ENCODE measurements around the gene GRB10.

The GRB10 gene

GRCh38 chr7:50665403-50666123 is 117.1 kb downstream of the GRB10 start:
- DNase-seq, result peak; percentile 47

GRCh38 chr7:50664937-50665336 is 117.8 kb downstream of the GRB10 start:
- DNase-seq, result no peak

DNA sequence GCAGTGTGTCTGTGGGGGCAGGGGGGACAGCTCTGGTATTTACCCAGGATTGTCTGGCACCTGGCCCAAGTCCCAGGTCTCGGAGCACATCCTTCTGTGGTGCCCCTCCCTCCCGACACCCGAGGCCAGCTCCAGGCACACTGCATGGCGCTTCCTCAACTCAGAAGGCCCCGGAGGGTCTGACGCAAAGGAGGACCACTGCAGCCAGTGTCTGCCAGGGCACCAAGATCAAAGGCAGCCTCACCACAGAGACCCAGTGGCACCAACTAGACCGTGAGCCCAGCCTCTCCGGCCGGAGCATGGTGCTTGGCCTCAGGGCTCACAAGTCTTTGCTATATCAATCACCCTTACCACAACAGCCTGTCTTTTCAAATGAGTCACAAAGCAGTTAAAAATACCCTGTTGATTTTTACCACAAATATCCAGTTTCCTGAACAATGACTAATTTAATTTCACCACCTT is 118.2 kb downstream of the GRB10 start:
- DNase-seq, result no peak

GRCh38 chr7:50663396-50664102 is 119.1 kb downstream of the GRB10 start:
- DNase-seq, result no peak

DNA sequence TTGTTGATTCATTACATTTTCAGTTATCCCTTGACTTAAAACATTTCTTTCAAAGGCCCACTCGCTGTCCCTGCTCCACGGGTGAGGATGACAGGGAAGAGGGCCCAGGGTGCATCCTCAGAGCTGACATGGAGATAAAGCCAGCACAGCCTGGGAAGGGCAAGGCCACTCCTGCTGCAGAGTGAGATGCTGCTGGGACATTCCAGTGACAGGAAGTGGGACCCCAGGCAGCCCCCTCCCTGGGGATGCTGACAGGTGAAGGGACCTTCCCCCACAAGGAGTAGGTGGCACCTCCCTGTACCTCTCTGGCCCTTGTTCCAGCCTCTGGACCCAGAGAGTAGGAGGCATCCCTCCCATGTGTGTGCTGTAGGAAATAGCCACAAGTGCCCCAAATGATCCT is 119.7 kb downstream of the GRB10 start:
- no peak for DNase-seq

GRCh38 chr7:50662041-50662694 is 120.5 kb downstream of the GRB10 start:
- DNase-seq, result no peak

DNA sequence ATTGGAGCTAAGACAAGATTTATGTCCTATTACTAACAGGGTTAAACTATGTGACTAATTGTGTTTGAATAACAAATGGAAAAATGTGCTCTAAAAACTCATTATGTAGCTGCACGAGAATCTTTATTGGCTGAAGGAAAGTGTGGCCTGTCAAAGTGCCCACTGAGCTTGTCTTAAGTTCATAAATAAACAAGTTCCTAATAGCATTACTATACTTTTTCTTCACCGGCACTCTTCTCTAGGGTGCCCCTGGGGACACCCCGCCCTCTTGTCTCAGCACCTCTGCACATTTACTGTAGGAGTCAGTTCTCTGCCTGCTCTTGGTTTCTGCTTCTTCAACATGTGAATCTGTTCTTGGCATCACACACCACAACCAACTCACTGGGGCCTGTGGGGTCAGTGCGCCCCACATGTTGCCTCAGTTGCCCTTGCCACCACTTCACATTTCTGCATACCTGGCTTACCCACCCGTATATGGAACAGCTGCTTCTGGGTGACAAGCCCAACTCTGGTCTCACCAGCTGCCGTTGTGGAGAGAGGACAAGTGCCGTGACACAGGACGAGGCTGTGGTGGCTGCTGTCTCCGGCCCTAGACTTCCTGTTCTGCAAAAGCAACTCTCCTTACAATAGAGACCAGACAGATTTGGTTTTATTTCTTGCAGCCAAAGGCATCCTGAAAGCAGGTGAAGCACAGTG is 121.2 kb downstream of the GRB10 start:
- no peak for DNase-seq

- DNase-seq, result no peak
Observed at GRCh38 chr7:50660830-50661175, 121.9 kb downstream of the GRB10 start.

DNA sequence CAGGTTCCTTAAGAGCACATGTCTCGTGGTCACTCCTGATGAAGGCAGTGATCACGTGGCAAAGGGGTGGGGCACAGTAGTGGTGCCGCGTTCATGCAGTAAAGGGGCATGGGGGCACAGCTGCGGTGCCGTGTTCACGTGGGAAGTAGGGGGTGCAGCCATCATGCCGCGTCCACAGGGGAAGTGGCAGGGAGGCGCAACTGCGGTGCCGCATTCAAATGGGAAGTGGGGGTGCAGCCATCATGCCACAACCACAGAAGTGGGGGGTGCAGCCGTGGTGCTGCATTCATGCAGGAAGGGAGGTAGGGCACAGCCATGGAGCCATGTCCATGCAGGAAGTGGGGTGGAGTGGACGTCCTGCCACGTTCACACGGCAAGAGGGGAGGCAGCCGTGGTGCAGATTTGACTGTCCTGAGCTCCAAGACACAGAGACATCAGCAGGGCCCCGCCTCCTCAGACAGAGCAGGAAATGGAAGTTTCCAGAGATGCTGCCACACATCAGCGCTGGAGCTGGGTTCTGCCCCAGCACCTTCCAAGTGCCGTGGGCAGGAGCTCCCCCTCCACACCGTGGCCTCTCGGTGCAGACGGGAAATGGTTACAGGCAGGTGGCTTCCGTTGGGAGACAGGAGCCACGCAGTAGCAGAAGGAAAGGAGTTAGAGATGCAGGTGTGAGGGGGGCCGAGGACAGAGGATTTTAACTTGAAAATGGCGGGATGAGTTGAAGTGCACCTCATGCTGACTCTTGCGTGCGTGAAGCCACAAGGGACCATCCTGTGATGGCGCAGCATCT is 122.5 kb downstream of the GRB10 start:
- no peak for DNase-seq

DNA sequence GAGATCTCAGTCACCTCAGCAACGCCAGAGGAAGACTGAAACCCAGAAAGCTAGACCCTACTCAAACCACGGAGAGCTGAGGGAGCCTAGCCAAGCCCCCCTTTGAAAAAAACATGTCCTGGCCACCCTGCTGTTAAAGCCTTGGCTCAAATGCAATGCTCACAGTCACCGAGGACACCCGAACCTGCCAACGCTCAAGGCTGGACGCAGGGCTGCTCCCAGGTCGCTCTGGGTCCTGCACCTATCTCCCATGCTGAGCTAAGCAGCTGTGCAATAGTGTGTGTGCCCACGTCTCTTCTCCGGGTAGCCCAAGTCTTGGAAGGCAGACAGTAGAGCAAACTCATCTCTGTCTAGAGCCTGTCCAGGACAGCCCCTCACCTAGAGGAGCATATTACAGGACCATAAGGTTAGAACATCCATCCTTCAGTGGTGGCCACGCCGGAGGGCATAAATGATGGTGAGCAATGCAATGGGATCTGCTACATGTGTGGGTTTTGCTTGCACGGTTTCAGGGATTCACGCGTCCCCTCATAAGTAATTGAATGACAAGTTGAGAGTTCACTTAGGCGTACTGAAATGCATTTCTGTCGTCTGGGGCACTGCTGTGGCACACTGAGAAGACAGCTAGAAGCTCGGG is 123.2 kb downstream of the GRB10 start:
- DNase-seq, result no peak

DNA sequence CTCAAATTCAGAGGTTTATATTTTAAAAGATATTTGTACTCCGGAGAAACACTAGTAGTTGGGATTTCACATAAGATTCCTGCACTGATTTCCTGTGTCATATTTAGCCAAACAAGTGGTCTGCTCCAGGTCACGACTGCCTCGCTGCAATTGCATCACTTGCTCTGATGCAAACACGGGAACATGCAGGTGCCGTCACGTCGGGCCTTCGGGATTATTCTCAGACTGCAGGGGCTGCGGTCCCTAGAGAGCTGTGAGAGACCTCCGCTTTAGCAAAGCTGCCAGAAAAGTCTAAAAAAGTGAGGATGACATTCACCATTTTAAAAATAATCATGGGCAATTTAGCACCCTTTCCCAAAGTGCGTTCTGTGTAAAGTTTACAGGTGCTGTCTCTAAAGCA is 124.0 kb downstream of the GRB10 start:
- DNase-seq, result no peak

GRCh38 chr7:50657912-50658311 is 124.8 kb downstream of the GRB10 start:
- DNase-seq, result no peak

DNA sequence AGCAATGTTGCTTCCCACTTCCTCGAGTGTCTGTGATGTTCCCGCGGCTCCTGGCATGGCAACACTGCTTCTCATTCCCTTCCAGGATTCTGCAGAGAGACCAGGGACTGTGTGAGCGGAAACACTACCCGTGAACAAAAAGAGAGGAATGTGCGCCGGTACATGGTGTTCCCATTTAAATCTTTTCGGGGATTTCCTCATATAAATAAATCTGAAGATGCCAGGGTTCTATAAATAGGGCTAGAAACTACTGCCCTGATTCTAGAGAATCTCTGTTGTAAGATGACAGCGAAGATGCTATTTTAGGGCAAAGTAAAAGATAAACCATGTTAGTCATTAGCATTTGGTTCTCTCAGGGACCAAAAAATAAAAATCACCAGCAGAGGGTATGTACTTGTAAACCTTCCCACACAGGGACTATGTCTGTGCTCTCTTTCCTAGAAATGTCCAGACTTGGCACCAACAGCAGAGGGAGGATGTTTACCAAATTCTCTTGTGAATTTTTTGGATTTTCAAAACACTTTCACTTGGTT is 125.3 kb downstream of the GRB10 start:
- no peak for DNase-seq

DNA sequence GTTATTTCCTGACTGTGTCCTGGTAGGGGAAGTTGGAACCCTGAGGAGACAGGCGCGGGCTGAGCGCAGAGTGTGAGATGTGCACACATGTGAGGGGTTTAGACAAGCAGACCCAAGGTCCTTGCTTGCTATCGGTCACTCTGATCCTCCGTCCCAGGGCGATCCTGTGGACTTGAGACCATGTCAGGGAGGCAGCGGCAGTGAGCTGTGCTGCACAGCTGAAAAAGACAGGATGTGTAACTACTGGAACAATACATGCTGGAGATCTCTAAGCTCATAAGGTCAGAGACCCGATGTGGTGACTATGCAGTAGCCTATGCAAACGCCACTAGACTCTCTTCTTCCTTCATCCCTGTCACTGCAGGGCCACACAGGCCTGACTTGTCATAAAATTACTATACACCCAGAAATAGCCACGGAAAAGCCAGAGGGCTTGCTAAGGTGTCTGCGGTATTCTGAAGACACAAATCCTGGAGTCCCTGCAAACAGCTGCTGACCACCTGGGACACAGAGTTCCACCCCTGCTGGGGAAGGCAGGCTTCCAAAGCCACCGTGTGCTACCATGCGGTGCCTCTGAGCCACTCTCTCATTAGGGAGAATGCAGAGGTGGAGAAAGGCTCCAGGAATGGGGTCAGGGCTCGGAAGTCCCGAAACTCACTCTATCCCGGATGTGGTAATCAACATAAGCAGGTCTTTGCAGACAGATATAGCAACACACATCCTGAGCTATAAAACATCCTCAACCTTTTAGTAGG is 126.4 kb downstream of the GRB10 start:
- DNase-seq, result no peak

DNA sequence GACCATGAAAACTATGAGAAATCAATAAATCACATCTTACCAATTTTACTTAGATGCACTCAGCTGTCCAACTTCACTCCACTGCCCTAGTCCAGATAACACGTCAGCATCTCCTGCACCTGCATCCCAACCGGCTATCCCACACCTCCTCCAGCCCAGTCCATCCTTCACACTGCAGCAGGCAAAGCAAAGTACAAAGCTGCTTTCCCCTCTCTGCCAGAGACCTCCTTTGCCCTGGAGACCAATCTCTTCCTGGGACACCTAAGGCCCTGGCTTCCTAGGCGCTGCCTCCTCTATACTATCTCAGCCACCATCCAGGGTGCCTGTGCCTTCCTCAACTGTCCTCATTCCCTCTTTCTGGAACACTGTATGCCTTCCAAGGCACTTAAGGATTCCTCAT is 127.2 kb downstream of the GRB10 start:
- no peak for DNase-seq

GRCh38 chr7:50655020-50655419 is 127.7 kb downstream of the GRB10 start:
- no peak for DNase-seq

DNA sequence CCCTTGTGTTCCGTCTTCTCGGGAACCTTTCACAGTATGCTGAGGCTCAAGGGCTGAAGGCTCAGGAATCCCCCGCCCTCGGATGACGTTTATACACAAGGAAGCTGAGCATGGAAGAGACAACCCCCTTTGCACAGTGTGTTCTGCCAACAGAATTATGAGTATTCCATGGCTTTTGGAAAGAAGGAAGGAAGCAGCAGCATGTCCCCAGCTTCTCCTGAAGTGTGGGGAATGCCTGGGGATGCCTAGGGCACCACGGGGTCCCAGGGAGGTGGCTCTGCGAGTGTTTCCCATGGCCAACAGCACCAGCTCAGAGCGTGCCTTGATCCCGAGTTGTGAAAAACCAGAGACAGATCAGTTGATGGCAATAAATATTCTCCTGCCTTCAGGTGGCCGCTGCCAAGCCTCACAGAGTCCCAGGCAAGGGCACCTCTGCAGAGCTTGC is 128.7 kb downstream of the GRB10 start:
- DNase-seq, result no peak

DNA sequence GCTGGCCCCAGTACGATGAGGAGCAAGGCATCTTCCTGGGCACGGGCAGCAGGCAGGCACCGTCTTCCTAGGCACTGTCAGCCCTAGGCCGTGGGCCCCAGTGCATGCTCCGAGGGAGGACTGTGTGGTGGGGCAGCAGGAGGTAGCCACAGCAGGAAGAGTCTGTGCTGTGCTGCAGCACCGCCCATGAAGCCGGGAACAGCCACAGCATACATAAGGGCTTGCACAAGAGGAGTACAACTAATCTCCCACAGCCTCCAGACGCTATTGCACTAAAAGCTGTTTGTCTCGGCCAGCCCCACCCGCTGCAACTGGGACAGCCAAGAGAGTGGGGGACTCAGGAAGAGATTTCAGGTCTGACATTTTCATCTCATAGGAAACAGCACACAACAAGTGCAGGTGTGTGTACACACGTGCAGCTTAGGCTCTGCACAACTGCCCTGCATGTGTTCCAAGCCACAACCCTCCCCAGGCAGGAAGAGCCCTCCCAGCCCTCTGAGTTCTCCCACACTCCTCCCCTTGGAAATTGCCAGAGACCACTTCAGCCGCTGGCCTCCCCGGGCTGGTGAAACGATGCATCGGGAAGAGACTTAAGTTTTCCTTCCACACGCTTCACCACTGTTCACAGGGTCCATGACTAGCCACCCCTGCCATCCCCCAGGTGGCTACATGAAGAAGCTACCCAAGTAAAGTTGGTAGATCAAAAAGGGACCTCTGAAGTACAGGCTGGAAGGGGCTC is 129.4 kb downstream of the GRB10 start:
- DNase-seq, result no peak

GRCh38 chr7:50652400-50653125 is 130.1 kb downstream of the GRB10 start:
- DNase-seq, result no peak
